Colon (tissue), 2 donors: ENCODE data around the gene LTBP1.
"Not testable (repeated sequence)": the region's sequence is repeated elsewhere in the genome, so short reads cannot be mapped to it uniquely, and the experiment has no call there.

Experiments
- FAIRE-seq: peaks from 2 replicates; lab custom pipeline; 2012; peaks lifted over from hg19 to GRCh38; lab: Jason Lieb, UNC
- donor health status: control.
- donor health status: control.

Gene LTBP1

GRCh38 chr2:33384599-33384961 is 437.8 kb downstream of the LTBP1 start:
- no peak for FAIRE-seq

- no peak for FAIRE-seq
Measured at GRCh38 chr2:33388996-33389395, 442.2 kb downstream of the LTBP1 start.

- not testable (repeated sequence) for FAIRE-seq
Measured at GRCh38 chr2:33389695-33390094, 442.9 kb downstream of the LTBP1 start.

GRCh38 chr2:33391529-33392255 is 444.9 kb downstream of the LTBP1 start:
- no peak for FAIRE-seq

- FAIRE-seq, result no peak
Measured at GRCh38 chr2:33392366-33392765, 445.6 kb downstream of the LTBP1 start.

GRCh38 chr2:33395034-33395433 is 448.3 kb downstream of the LTBP1 start:
- FAIRE-seq, result no peak

GRCh38 chr2:33395655-33396249 is 449.0 kb downstream of the LTBP1 start:
- no peak for FAIRE-seq

- FAIRE-seq, result no peak
Measured at GRCh38 chr2:33404321-33404720, 457.6 kb downstream of the LTBP1 start.

GRCh38 chr2:33406622-33407021 is 459.9 kb downstream of the LTBP1 start:
- no peak for FAIRE-seq

GRCh38 chr2:33408109-33408508 is 461.4 kb downstream of the LTBP1 start:
- FAIRE-seq, result no peak

GRCh38 chr2:33409417-33409955 is 462.7 kb downstream of the LTBP1 start:
- FAIRE-seq, result no peak

- no peak for FAIRE-seq
Measured at GRCh38 chr2:33411765-33412164, 465.0 kb downstream of the LTBP1 start.

GRCh38 chr2:33412920-33413319 is 466.2 kb downstream of the LTBP1 start:
- FAIRE-seq, result no peak

- no peak for FAIRE-seq
Measured at GRCh38 chr2:33419581-33420200, 472.9 kb downstream of the LTBP1 start.

- no peak for FAIRE-seq
Measured at GRCh38 chr2:33420726-33421125, 474.0 kb downstream of the LTBP1 start.

- FAIRE-seq, result no peak
Measured at GRCh38 chr2:33421820-33422219, 475.1 kb downstream of the LTBP1 start.

- FAIRE-seq, result no peak
Measured at GRCh38 chr2:33425161-33425560, 478.4 kb downstream of the LTBP1 start.

GRCh38 chr2:33425586-33426031 is 478.9 kb downstream of the LTBP1 start:
- FAIRE-seq, result no peak

- FAIRE-seq, result no peak
Measured at GRCh38 chr2:33426666-33427231, 480.0 kb downstream of the LTBP1 start.

- no peak for FAIRE-seq
Measured at GRCh38 chr2:33430077-33430476, 483.3 kb downstream of the LTBP1 start.

GRCh38 chr2:33430856-33431255 is 484.1 kb downstream of the LTBP1 start:
- FAIRE-seq, result no peak

GRCh38 chr2:33432871-33433270 is 486.1 kb downstream of the LTBP1 start:
- FAIRE-seq, result no peak
